DMS 273 treated with DMSO at 0.1 percent for 48 hours (cell line): ENCODE data around the gene KCTD3.

Source experiments
- DNase-seq: peaks from one replicate; lab custom pipeline; 2025; lab: John Stamatoyannopoulos, UW

Gene KCTD3

GRCh38 chr1:215657047-215657446 lies 89.9 kb downstream of the KCTD3 start:
- no peak for DNase-seq

GRCh38 chr1:215660259-215660658 lies 93.2 kb downstream of the KCTD3 start:
- no peak for DNase-seq

GRCh38 chr1:215661033-215661432 lies 93.9 kb downstream of the KCTD3 start:
- no peak for DNase-seq

DNA sequence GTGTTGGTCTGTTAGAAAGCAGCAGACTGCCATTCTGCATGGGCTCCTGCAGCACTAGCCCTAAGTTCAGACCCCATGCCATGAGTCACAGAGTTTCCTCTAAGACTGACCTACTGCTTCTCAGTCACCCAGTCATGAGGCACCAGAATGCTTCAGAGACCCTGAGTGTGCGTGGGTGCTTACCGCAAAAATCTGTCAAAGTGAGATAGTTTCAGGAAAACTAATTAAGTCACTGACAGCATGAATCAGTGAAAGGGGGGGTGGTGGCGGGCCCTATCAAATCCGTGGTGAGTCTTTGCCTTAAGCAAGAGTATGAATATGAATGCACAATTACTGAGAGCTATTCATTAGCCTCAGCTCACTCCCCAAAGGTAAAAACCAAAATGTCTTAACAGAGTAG lies 98.1 kb downstream of the KCTD3 start:
- DNase-seq = no peak

- DNase-seq = no peak
These were observed 100.7 kb downstream of the KCTD3 start for GRCh38 chr1:215667761-215668160.

DNA sequence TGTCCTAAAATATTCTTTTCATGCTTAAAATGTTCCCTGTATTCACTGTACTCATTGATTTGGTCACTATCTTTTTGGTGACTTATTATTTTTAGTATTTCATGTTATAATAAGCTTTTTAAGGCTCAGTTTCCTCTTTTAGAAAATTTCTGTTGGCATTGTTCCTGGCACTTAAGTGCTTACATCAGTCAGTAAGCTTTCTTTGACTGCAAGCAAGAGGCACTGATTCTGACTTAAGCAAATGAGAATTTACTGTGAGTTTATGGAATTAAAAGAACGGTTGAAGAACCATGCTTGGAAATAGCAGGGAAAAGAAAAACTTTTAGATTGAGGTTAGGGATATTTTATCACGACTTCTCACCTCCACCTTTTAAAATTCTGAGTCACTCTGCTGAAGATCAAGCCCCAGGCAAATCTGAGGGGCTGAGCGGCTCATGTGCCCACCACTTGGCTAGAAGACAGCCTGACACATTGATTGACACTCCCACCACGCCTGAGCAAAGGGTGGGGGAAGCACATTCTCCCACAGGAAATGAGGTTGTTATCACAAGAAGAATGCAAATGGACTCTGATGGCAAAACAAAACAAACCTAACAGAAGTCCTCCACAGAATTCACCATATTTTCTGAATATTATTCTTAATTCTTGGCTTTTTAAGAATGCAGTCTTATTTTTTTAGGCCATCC lies 102.8 kb downstream of the KCTD3 start:
- DNase-seq = no peak
